Raji (cell line): ENCODE data around the gene OR10K2.

Experiments
- POLR2A ChIP-seq: IDR thresholded peaks from 2 replicates; pipeline ENCODE4 v1.6.1; 2011; ENCODE audit warnings: low read depth, low read length, control low read depth; ENCODE audit not compliant: insufficient read depth

Gene OR10K2

GRCh38 chr1:158396646-158397045 is 29.4 kb downstream of the OR10K2 start:
- no peak for TF ChIP-seq POLR2A

DNA sequence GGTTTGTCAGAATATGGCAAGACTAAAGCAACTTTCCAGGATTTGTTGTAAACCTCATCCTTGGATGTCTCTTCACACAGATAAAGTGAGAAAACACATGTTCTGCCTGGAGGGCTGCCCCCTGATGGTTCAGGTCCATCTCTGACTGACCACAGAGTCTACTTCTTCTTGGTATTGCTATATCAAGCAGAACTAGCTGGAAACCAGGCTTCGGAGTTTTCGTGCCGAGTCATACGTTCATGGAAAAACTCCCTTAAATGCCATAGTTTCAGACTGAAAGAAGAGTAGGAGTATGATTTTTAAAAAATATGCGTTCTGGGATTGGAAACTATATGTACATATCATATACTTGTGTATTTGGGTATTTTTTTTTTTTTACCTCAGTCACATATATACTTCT is 32.6 kb downstream of the OR10K2 start:
- no peak for TF ChIP-seq POLR2A

- TF ChIP-seq POLR2A: no peak
These were observed 34.9 kb downstream of the OR10K2 start for GRCh38 chr1:158391099-158391498.

DNA sequence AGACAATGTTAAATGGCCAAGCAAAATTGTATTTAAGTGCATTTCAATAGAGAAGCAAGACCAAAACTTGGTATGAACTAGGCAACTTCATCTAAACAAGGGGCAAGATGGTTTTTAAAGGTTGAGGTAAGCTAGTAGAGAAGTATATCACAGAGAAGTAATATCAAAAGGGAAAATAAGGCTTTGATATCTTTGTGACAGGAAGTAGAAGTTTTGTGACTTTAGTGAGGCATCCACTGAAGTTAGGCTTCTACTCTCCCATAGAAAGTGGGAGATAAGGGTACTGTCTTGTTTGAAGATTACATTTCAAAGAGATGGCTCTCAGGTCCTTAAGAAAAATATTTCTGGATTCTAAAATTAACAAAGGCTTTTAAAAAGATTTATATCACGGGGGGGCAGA is 35.7 kb downstream of the OR10K2 start:
- TF ChIP-seq POLR2A: no peak

DNA sequence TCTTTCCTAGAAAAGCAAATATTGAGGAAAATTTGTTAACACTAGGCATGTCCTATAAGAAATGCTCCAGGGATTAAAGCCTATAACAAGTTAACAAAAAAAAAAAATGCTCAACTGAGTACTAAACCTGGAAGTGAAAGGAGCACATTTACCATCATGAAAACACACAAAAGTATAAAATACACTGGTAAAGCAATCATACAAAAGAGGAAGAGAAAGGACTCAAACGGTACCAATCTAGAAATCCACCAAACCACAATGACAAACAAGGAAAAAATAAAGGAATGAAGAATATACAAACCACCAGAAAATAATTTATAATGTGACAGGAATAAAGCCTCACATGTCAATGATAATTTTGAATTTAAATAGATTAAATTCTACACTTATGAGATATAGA is 51.2 kb downstream of the OR10K2 start:
- no peak for TF ChIP-seq POLR2A

GRCh38 chr1:158371188-158371953 is 54.7 kb downstream of the OR10K2 start:
- TF ChIP-seq POLR2A: no peak
